Stimulated activated CD8-positive, alpha-beta memory T cell treated with anti-CD3 and anti-CD28 coated beads, Interleukin-15, amount 100 ng/mL, for 1 hour (primary cell): ENCODE data around the gene WDFY2.
"Not testable (repeated sequence)": the region's sequence is repeated elsewhere in the genome, so short reads cannot be mapped to it uniquely, and the experiment has no call there.

Experiments
- DNase-seq: peaks from one replicate; pipeline ENCODE4 v3.0.0-alpha.2; 2020; ENCODE audit warnings: low read depth

WDFY2 gene

DNA sequence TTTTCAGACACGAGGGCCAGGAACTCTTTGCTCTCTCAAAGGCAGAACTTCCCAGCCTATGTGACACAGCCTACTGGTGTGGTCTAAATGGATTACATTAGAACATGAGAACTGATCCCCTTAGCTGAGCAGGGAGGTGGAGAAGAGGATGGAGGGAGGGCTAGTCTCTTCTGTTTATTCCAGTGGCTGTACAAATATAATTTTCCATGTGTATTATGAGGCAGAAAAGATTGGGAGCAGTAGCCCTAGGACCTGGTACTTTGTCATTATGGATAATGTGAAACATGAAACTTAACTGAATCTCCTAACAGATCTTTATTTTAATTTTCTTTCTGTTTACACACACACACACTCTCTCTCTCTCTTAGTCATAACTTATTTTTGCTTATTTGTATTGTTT is 82.1 kb downstream of the WDFY2 start:
- no peak for DNase-seq

DNA sequence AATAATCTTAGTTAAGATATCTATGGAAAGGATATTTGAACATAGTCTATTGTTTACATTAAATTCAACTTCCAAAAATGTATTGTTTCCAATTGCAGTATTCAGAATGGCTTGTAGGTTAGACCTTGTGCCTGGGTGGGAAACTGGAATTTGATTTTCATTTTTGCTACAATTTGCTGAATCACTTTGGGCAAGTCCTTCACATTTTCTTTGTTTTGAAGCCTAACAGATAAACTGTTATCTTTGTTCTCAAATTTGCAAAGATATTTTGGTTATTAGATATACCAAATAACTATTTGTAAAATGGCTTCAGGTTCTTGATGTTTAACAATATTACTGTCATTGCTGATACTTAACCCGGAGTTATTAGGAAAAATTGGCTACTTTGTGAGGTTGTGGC is 82.6 kb downstream of the WDFY2 start:
- DNase-seq: no peak

DNA sequence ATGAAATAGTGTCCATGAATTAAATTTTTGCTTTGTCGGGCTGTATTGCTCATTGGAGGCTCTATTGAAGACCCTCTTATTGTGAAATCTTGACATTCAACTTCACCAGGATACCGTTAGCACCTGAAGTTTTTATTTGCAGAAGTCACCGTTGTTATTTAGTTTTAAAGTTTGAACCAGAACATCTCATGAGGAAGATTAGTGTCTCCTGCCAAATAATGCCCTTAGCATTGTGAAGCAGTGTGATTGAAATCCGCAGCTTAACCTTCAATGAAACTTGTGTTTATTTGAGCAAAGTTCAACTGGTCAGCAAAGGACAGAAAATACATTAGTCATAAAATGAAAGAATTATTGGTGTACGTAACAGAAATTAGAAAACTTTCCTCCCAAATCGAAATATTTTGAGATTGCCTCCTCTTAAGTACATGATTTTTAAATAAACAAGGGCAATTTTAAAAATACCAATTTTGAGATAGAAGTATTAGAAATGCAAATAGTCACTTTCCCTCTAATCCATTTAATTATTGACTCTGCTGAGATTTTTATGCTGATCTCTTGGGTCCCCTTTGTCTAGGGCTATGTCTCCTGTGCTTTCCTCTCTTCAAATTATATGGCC is 84.4 kb downstream of the WDFY2 start:
- no peak for DNase-seq

DNA sequence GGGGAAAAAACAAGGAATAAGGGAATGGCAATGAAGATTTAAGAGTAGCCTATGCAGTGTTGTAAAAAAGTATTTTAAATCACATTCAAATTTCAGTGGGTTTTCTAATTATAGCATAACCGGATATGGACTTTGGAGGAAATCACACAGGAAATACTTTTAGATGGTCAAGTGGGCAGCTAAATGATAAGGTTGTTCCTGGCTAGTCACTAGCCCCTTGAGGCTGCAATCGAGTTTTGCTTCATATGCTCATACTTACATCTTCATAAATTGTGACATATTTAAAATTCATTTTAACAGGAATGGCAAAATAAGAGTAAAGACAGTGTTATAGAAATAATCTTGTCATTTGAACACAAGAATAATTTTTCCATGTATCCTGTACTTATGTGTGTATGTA is 88.9 kb downstream of the WDFY2 start:
- no peak for DNase-seq

DNA sequence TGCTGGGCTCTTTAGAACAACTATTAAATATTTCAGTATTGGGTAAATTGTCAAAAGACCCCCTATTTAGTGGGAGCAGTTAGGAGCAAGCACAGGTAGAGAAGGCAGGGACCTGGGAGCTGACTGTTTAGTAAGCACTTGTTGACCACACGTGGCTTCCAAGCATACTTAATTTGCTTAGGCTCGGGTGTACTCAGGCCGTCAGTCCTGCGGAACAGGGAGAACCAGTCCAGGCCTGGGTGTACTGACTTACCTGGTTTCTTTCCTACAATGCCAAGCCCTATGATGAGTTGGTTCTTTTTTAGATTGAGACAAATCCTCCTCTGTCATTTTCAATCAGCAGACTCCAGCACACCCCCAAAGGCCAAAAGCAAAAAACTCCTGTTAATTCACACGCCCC is 90.0 kb downstream of the WDFY2 start:
- no peak for DNase-seq

DNA sequence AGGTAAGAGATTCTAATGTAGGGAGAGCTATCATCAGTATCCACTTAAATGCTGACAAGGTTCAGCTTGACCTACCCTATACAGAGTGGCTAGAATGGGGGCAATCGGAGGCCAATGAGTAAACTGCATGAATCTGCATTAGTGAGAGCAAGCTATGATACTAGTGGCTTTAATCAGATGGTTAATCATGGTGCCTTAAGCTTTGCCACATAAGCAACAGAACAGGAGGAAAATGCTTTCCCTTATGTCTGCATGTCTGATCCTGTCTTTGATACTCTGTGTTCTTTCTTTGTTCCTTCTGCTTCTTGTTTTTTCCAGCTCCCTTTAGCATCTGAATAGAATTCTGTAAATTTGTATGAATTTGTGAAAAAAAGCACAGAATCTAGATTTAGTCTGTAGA is 91.1 kb downstream of the WDFY2 start:
- DNase-seq: no peak

DNA sequence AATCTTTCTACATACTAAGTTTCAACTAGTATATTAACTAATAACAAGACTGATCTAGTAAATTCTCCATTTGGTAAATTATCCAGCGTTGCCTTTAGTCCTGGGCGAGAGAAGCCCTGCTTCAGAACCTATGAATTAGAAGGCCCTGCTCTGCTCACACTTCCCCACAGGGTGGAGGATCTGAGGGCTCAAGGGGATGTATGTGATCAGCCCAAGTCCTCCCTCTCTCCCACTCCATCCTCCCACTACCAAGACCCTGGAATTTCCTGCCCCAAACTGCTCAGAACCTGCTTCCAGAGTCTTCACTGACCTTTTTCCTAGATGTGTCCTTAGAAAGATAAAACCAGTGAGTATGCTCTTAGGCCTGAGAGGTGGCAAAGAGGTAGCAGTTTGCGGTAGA is 91.6 kb downstream of the WDFY2 start:
- DNase-seq: no peak

DNA sequence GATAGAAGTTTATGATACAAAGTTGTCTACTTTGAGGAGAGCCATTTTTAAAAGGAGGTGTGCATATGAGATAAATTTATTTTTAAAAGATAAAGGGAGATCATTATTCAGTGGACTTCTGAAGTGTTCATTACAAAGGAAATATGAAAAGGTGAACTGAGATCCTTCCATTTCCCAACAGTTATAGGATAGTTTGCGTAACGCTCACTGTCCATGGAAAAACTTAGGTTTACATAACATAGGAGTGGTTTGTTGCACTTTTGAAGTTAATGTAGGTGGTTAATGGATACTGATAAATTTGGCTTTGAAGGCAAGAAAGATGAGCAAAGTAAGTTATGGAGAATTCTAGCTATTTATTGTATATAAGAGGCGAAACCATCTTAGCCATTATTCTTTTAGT is 92.5 kb downstream of the WDFY2 start:
- DNase-seq: no peak

DNA sequence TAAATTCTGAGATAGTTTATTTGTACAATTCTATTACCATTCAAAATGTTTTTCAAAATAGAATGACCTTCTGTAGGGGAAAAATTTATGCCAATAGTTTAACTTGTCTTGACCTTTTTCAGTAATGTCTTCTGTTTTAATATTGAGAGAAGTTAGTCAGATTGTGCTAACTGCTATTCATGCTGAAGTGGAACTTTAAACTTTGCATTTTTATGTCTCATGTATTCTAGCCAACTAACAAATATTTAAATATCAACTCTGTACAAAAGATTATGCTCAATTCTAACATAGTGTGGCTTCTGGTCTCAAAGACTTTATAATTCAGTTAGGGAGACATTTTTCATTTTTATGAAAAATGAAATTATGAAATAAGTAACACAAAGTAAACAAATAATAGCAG is 94.2 kb downstream of the WDFY2 start:
- no peak for DNase-seq

DNA sequence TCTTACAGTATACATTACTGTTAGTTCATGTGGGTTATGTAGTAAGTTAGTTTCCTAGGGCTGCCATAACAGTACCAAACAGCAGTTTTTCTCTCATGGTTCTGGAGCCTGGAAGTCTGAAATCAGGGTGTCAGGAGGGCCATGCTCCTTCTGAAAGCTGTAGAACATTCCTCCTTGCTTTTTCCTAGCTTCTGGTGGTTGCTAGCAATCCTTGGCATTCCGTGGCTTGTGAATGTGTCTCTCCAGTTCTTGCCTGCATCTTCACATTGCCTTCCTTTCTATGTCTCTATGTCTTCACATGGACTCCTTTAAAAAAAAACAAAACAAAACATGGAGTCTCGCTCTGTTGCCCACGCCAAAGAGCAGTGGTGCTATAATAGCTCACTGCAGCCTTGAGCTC is 95.4 kb downstream of the WDFY2 start:
- DNase-seq: no peak

DNA sequence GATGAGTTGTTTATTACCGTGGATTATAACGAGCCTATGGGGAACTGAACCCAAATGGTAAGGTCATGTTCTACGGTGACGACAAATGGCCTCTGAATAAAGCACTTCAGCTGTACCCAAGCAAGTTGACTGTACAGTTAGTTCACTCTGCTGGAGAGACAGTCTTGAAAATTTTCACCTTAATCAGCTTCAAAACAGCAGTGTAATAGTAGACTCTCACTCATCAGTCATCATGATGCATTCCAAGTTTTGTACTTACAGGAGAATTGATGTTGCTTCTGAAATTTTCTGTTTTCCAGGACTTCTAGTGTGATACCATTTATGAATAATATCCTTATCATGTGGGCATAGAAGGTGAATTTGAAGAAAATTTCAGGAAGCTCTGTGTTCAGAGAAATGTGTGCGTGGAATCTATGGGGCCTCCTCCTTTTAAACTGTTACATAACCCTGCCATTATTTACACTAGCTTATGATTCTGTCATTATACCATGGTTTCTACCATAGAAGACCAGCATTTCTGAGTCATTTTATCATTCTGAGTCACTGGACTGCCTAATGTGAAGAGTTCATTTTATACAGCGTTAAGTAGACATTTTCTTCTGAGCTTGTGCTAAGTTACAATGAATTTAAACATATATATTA is 96.9 kb downstream of the WDFY2 start:
- no peak for DNase-seq

DNA sequence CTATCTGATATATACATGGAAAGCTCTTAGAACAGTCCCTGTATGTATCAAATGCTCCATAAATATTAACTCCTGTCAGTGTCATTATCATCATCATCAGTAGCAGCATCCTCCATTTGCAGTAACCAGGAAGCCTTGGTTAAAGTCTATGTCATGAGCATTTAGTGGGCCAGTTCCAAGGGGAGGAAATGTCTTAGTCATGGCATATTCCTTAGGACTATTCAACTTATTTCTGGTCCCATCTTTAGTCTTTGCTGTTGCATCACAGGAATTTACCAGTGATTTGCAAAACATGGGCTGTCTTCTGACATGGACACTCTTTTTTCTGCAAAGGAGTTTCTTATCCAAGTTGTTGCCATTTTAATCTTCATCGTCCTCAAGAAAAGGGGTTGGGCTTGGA is 98.4 kb downstream of the WDFY2 start:
- no peak for DNase-seq

DNA sequence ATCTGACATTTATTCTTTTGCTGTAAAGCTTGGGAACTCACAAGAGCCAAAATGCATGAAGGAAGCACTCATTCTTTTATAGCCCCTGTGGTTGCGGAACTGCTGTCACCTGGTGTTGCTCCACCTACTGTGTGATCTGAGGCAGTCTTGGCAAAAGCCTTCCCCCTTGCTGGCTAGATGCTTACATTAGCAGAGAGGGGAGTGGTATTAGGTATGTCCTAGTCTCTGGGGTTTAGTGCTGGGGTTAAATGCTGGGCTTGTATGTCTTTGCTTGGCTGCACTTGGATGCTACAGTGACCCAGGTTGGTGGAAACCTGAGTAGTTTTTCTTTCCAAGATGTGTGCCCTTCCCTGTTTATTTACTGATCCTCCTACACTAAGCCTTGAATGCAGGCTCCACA is 99.3 kb downstream of the WDFY2 start:
- DNase-seq: no peak

DNA sequence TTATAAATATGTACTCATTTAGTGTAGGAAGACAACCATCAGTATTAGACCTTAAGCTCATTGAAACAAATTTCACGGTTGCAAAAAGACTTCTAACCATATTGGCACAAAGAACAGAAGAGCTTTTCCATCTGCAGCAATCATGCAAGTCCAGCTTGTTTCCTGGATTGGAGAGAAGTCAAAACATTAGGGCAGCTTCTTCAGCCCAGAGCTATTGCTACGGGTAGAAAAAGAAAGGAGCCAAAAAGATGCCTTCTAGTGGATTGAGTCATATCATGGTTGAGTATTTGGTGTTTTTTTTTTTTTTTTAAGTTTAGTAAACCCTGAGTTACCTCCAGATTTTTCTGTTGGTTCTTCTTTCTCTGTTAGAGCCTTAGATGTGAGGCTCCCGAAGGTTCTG is 99.8 kb downstream of the WDFY2 start:
- DNase-seq: no peak

DNA sequence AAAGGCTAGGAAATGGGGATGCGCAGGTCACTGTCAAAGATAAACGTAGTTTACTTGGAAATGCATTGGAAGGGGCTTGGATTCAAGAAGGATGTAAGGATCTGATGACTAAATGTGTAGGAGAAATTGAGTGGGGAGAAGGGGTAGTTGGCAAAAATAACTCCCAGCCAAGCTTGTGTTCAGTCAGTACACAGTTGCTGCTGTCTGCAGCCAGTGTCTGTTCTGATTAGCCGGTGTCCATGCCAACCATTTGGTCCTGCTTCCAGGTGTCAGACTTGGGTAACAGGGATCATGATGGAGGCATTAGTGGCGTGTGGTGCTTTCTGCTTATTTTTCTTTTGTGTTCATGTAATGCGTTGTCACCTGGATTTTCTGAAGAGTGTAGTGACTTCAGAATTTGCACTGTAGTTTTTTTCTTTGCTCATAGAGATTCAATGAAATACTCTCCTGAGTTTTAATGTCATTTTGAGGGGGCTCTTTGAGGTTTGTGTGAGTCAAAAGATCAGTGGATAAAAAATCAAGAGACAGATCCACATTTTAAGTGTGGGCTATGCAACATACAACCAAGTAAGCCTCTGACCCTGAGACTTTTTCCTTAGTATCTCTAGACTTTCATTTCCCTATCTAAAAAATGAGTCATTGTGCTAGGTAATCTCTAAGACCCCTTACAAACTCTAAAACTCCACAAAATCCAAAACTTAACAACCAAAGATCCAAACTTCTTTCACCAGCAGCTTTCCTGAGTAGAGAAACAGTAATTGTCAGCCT is 103.9 kb downstream of the WDFY2 start:
- DNase-seq: no peak

DNA sequence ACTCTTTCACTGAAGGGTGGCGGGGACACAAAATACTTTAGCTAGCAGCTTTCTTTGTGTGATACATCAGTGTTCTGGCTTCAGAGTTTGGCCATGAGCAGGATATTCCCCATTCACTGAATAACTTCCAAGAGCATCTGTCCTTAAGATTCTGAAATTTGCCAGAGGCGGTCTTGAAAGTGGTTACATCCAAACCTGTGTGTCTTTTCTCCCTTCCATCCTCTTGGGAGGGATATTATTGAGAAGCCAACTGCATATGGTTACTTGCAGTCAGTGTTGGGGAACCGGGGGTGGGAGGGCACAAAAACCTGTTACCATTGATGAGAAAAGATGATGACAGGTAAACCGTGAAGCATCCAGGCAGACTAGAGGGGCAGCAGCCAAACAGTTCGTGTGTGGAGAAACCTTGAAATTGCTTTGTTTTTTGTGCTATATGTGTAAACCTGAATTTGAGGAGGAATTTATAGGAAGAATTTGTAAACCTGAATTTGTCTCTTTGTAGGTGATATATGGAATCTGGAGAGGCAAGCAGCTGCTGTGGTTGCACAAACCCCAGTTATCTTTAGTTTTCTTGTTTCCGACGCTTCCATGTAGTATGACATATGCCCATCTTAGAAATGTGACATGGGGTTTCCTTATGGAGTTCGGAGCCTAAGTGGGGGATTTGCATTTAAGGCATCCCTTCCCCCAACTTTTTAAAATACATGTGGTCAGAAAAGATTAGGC is 104.8 kb downstream of the WDFY2 start:
- no peak for DNase-seq

DNA sequence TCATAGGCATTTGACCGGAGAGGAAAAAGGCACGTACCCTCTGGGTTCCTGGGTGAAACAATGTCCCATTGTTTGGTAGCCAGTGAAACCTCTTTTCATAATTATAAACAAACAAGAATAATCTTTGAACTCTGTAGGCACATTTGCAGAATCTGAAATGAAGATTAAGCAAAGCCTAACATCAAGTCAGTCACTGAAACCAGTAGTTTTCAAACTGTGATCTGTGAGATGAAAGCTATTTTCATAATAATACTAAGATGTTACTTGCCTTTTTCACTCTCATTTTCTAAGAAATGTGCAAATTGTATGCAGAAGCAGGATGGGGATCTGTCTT is 105.4 kb downstream of the WDFY2 start:
- DNase-seq: no peak

DNA sequence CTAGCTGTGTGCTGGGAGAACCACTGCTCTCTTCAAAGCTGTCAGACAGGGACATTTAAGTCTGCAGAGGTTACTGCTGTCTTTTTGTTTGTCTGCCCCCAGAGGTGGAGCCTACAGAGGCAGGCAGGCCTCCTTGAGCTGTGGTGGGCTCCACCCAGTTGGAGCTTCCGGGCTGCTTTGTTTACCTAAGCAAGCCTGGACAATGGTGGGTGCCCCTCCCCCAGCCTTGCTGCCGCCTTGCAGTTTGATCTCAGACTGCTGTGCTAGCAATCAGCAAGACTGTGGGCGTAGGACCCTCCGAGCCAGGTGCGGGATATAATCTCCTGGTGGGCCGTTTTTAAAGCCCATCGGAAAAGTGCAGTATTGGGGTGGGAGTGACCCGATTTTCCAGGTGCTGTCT is 111.4 kb downstream of the WDFY2 start:
- DNase-seq: not testable (repeated sequence)

DNA sequence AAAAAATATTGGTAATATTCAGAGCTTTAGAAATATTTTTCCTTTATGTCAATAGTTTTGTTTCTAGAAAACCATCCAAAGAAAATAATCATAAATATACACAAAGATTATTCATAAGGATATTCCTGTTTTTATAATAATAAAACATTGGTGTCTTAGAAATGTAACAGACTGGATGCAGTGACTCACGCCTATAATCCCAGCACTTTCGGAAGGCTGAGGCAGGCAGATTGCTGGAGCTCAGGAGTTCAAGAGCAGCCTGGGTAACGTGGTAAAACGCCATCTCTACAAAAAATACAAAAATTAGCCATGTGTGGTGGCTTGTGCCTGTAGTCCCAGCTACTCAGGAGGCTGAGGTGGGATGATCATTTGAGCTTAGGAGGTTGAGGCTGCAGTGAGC is 112.9 kb downstream of the WDFY2 start:
- DNase-seq: no peak

DNA sequence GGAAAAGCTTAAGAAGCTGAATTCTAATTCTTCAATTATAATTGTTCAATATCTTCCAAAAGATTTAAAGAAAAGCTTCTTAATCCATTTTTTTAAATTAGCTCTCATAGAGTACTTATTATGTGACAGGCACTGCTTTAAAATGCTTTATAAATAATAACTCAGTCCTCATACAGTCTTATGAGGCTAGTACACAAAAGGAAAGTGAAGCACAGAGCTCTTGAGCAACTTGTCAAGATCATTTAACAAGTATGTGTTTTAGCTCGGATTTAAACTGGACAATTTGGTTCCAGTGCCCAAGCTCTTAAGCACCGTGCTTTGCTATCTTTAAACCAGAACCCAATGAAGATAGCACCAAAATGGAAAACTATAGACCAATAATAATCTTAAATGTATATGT is 113.6 kb downstream of the WDFY2 start:
- DNase-seq: no peak

DNA sequence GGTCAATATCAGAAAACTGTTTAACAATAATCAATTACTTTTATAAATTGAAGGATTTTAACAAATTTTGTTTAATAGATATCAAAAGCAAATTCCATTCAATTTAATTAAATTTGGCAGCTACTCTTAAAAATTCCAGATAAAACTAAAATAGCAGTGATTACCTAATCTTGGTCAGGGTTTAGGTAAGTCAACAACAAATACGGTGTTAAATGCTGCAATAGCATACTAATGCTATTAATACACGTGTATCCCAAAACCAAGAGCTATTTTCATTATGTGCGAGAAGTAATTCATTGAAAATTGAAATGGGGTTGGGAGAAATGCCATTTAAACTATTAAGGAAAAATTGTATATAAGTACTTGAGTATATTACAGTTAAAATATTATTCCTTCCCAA is 114.1 kb downstream of the WDFY2 start:
- DNase-seq: no peak

DNA sequence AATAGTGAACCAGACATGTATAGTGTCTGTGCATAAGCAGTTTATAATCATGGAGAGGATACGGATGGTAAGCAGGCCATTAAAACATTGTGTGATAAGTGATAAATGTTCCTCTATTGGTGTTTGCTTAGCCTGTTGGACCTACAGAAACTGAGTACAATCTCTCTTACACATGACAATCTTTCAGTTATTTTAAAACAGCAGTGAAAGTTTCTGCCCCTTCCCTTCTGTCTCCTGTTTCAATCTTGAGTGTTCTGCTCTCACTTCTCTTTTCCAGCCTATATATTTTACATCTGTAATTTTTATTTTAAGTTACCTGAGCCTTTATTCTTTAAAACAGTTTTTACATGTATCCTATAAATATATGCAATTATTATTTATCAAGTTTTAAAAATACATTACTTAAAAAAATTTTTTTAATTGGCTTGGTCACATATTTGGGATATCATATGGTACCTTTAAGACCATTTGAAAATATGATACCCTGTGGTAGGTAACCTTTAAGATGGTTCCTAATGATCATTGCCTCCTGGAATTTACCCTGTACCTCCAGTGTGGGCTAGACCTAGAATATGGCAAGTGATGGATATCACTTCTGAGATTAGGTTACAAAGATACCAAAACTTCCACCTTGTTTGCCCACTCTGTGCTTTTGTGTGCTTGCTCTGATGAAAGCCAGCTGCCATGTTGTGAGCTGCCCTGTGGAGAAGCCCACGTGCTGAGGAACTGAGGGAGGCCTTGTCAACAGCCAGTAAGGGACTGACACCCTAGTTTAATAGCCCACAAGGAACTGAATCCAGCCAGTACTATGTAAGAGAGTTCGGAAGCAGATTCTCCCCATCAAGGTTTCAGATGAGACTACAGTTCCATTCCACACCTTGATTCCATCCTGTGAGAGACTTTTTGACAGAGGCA is 120.4 kb downstream of the WDFY2 start:
- no peak for DNase-seq
